Hepatocyte (in vitro differentiated cells): ENCODE measurements around the gene CNIH2.

Source experiments
- EZH2phosphoT487 ChIP-seq: fragments of 200-600 bp; sonication (generic); IDR thresholded peaks from one replicate; pipeline ENCODE4 v1.6.1; 2018; ENCODE audit warnings: antibody characterized with exemption, mild to moderate bottlenecking, low read depth, moderate library complexity; ENCODE audit not compliant: unreplicated experiment, severe bottlenecking
- TF ChIP-seq, protein P1 (sequence below): fragments of 200-600 bp; sonication (generic); IDR thresholded peaks from 2 replicates; pipeline ENCODE4 v1.5.1; 2016; ENCODE audit warnings: antibody characterized with exemption, mild to moderate bottlenecking; ENCODE audit not compliant: poor library complexity

- TF ChIP-seq, protein P1, sequence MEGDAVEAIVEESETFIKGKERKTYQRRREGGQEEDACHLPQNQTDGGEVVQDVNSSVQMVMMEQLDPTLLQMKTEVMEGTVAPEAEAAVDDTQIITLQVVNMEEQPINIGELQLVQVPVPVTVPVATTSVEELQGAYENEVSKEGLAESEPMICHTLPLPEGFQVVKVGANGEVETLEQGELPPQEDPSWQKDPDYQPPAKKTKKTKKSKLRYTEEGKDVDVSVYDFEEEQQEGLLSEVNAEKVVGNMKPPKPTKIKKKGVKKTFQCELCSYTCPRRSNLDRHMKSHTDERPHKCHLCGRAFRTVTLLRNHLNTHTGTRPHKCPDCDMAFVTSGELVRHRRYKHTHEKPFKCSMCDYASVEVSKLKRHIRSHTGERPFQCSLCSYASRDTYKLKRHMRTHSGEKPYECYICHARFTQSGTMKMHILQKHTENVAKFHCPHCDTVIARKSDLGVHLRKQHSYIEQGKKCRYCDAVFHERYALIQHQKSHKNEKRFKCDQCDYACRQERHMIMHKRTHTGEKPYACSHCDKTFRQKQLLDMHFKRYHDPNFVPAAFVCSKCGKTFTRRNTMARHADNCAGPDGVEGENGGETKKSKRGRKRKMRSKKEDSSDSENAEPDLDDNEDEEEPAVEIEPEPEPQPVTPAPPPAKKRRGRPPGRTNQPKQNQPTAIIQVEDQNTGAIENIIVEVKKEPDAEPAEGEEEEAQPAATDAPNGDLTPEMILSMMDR = no peak
- no peak for TF ChIP-seq EZH2phosphoT487
These were observed 2.6 kb upstream of the CNIH2 start for GRCh38 chr11:66275396-66275795.
